ENCODE data around the gene LEFTY1.
A peak's percentile ranks its signal among the peaks of the same experiment; 100 is the strongest.

The LEFTY1 gene

DNA sequence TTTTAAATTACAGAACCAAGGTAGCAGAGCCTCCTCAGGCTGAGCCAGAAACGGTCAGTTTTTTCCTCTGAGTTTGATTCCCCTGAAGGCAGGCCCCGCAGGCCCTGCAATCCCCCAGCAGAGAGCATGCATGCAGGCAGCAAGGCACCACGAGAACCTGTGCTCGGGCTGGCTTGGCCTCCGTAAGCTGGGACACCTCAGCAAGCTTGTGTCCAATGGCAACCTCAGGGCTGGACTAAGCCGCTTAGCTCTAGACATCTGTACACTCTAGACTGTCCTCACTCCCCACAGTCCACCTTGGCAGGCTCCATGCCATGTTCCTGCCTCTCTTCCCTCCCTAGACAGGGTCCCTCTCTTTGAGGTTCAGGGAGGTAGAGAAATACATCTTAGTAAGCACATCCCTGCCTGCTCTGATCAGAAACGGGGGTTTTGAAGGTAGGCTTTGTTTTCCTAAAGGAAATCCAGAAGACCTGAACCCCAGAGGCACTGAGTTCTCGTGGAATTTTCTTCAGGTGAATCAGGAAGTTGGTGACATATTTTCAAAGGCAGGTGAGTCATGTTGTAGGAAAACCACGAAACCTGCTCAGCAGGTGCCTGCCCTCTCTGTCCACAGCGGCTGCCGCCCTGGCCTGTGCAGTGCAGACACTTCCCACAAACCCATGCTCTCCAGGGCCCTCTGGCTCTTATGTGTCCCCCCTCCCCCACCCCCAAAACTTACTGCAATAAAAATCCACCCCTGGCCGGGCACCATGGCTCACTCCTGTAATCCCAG, 13.7 kb downstream of the LEFTY1 start:
- H3K27ac ChIP-seq, result peak overlapping the region; percentile 54

GRCh38 chr1:225874431-225874830, 14.5 kb downstream of the LEFTY1 start:
- TF ChIP-seq, protein P1, sequence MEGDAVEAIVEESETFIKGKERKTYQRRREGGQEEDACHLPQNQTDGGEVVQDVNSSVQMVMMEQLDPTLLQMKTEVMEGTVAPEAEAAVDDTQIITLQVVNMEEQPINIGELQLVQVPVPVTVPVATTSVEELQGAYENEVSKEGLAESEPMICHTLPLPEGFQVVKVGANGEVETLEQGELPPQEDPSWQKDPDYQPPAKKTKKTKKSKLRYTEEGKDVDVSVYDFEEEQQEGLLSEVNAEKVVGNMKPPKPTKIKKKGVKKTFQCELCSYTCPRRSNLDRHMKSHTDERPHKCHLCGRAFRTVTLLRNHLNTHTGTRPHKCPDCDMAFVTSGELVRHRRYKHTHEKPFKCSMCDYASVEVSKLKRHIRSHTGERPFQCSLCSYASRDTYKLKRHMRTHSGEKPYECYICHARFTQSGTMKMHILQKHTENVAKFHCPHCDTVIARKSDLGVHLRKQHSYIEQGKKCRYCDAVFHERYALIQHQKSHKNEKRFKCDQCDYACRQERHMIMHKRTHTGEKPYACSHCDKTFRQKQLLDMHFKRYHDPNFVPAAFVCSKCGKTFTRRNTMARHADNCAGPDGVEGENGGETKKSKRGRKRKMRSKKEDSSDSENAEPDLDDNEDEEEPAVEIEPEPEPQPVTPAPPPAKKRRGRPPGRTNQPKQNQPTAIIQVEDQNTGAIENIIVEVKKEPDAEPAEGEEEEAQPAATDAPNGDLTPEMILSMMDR (IDR thresholded peaks at IDR 0.05), result no peak
- no peak for TF ChIP-seq ZFX (IDR thresholded peaks at IDR 0.05; ENCODE audit: borderline replicate concordance)
- H3K27ac ChIP-seq, result no peak overlapping the region

More for the DNA sequence above, 13.7 kb downstream of the LEFTY1 start:
- TF ChIP-seq, protein P1 (IDR thresholded peaks at IDR 0.05), result no peak
- TF ChIP-seq ZFX (IDR thresholded peaks at IDR 0.05; ENCODE audit: borderline replicate concordance), result no peak

GRCh38 chr1:225873281-225873850, 15.6 kb downstream of the LEFTY1 start:
- TF ChIP-seq ZFX (IDR thresholded peaks at IDR 0.05; ENCODE audit: borderline replicate concordance), result no peak
- TF ChIP-seq, protein P1 (IDR thresholded peaks at IDR 0.05), result no peak
- no peak overlapping the region for H3K27ac ChIP-seq

- no peak overlapping the region for H3K27ac ChIP-seq
Observed at GRCh38 chr1:225872075-225872430, 16.9 kb downstream of the LEFTY1 start.

DNA sequence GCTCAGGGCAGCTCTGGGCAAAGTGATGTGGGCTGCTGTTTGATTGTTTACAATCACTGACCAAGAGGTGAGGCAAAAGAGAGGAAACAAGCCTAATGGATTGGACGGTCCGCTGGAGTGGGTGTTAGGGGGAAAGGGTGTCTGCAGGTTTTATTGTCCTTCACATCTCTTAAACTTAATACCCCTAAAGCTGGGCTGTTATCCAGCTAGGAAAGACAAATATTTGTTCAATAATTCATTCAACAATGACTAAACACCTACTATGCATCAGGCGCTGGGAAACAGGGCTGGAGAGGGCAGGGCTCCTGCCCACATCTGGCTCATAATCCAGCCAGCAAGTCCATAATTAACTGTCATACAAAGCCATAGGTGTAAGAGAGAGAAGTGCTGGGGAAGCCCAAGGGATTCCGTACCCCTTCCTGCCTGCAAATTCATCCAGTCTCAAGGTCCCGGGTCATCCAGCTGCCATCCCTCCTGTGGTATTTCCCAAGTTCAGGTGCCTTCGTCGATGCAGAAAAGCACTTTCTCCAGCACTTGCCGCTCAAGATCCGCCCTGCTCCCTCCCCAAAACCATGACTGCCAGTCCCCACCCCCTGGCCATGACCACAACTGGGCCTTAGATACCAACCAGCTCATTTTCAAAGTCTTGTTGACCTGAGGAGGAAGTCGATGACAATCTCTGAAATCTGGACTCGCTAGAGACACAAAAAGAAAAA, 17.4 kb downstream of the LEFTY1 start:
- no peak overlapping the region for H3K27ac ChIP-seq
- TF ChIP-seq, protein P1 (IDR thresholded peaks at IDR 0.05), result no peak

More at GRCh38 chr1:225872075-225872430, 16.9 kb downstream of the LEFTY1 start:
- TF ChIP-seq, protein P1 (IDR thresholded peaks at IDR 0.05), result no peak
- no peak for TF ChIP-seq ZFX (IDR thresholded peaks at IDR 0.05; ENCODE audit: borderline replicate concordance)

DNA sequence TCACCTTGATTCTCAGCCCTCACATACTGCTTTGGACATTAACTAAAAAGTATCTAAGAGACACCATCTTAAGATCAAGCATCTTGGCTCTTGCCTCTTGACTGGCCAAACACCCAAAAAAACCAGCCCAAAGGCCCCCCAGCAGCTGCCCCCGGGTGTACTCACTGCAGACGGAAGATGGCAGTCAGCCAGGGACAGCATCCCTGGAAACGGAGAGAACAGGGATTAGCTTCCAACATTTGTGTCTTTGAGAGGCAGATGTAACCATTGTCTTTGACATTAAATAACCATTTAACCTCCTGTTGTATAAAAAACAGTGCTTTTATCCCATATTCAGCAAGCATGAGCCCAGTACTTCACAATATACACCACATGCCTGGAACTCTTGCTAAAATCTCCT, 18.0 kb downstream of the LEFTY1 start:
- TF ChIP-seq, protein P1 (IDR thresholded peaks at IDR 0.05), result no peak
- TF ChIP-seq ZFX (IDR thresholded peaks at IDR 0.05; ENCODE audit: borderline replicate concordance), result no peak
- H3K27ac ChIP-seq, result no peak overlapping the region
